Omental fat pad (tissue), 4 donors: Measurements from ENCODE around the gene ING4. TPM values are rescaled to one million over a fixed set of nuclear protein-coding genes. Genes with fewer than 3 reads are reported as not detected.
"Not testable (repeated sequence)": the region's sequence is repeated elsewhere in the genome, so short reads cannot be mapped to it uniquely, and the experiment has no call there.

Source experiments
- ATAC-seq: fragments of 150-250 bp; one replicate; pipeline ENCODE4 v1.9.1; 2016; ENCODE audit warnings: mild to moderate bottlenecking, moderate library complexity; ENCODE audit not compliant: low FRiP score
- DNase-seq: peaks from one replicate; pipeline ENCODE4 v3.0.0-alpha.2; 2019; ENCODE audit warnings: low spot score
- total RNA-seq, 4 donors: library from RNA; depleted of rRNA; stranded (reverse); fragments of >200 nt; gene quantifications; one replicate each; pipeline ENCODE4 v1.1.0, GENCODE V29; 2016
- TF ChIP-seq, protein P1 (sequence below), 3 donors: fragments of 450-650 bp; IDR thresholded peaks; one replicate each; pipeline ENCODE4 v1.5.1; 2016 to 2017; ENCODE audit warnings: antibody characterized with exemption in 3 of 3, mild to moderate bottlenecking in 3 of 3, moderate library complexity in 2 of 3

The ING4 gene
- 10 to 100 TPM in 3 of 4 donors, 1 to 10 TPM in 1; 9.7 to 48.7 (median 24.8) TPM for total RNA-seq

DNA sequence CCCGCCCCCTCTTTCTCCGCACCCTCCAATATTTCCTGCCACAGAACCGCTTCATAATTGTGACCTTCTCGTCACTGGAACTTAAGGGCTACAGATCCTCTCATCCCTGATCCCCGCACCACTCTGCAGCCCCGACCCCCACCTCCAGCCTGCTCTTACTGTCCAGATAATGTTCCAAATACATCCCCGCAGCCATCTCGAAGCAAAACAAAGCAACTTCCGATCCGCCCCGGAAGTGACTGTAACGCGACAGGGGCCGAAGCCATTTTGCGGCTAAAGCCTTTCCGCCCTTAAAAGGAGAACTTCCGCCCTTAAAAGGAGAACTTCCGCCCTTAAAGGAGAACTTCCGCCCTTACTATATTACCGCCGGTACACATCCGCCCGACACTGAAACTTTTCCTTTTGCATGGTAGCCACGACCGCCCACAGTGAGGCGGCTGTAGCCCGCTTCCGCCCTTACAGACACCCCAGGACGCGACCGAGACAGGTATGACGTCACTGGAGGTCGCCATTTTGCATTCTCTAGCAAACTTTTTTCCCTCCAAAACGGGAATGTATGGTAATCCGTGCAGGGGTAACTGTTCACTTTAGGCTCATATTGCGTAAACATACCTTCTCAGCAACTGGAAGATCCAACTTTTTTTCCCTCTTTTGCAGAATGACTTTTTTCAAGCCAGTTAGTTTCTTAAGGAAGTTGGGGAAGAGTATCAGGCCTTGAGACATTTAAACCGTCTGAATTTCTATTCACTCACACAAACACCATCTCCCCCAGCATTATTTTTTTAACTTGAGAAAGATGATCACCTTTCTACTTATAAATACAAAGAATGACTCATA lies at the start of gene ING4:
ING4 (minus strand) TSS at position 214 of the 837 bp plus-strand sequence; CDS start at position 196, 18 bp downstream.
- peak; percentile 93 for DNase-seq
- TF ChIP-seq, protein P1, sequence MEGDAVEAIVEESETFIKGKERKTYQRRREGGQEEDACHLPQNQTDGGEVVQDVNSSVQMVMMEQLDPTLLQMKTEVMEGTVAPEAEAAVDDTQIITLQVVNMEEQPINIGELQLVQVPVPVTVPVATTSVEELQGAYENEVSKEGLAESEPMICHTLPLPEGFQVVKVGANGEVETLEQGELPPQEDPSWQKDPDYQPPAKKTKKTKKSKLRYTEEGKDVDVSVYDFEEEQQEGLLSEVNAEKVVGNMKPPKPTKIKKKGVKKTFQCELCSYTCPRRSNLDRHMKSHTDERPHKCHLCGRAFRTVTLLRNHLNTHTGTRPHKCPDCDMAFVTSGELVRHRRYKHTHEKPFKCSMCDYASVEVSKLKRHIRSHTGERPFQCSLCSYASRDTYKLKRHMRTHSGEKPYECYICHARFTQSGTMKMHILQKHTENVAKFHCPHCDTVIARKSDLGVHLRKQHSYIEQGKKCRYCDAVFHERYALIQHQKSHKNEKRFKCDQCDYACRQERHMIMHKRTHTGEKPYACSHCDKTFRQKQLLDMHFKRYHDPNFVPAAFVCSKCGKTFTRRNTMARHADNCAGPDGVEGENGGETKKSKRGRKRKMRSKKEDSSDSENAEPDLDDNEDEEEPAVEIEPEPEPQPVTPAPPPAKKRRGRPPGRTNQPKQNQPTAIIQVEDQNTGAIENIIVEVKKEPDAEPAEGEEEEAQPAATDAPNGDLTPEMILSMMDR (IDR thresholded peaks at IDR 0.05), result no peak
- peak; percentile 99 for ATAC-seq

- no peak for DNase-seq
- TF ChIP-seq, protein P1 (IDR thresholded peaks at IDR 0.05), result no peak
- no peak for ATAC-seq
Observed at GRCh38 chr12:6708960-6709394, 46.1 kb upstream of the ING4 start.

- not testable (repeated sequence) for DNase-seq
Observed at GRCh38 chr12:6708351-6708750, 45.4 kb upstream of the ING4 start.

DNA sequence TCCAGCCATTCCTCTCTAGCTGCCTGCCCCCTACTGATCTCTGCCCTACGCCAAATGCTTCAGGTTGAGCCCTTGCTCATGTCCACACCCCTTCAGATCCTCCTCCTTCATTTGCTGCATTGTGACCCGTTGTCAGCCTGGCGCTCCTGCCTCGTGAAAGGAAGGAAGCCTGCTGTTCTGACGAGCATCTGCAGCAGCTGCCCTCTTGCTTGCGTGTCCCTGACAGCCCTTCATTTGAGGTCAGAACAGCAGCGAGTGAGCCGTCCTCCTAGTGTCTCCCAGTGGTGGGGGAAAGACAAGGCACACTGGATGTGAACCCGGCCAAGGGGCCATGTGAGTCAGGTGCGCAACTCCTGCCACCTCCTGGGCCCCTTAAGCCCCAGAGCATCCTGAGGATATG lies 40.7 kb upstream of the ING4 start:
- DNase-seq, result no peak
- no peak for ATAC-seq
- TF ChIP-seq, protein P1 (IDR thresholded peaks at IDR 0.05), result no peak

More at GRCh38 chr12:6708351-6708750, 45.4 kb upstream of the ING4 start:
- not testable (repeated sequence) for ATAC-seq

DNA sequence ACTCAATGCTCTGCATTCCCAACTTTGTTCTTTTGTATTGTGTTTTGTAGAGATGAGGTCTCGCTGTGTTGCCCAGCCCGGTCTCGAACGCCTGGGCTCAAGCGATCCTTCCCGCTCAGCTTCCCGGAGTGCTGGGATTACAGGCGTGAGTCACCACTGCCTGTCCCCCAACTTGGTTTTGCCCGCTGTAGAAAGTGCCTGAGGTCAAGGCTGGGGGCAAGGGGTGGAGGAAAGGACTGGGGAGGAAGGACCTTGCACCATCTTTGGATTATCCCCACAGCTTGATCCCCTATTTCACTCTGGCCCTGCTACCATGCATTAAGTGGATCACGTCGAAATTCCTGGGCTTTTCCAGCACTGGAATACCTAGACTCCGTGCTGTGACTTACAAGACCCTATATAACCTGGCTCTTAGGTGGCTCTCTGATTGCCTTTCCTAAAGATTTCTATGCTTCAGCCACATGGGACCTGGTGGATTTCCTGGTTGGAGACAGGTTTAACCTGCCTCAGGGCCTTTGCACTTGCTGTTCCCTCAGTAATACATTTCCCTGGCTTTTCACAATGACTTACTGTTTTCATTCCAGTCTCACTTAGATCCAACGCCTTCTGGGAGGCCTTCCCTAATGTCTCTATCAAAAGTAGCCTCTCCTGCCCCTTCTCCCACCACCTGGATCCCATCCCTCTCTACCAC lies 38.3 kb upstream of the ING4 start:
- no peak for DNase-seq
- TF ChIP-seq, protein P1 (IDR thresholded peaks at IDR 0.05), result no peak
- ATAC-seq, result peak; percentile 18

- TF ChIP-seq, protein P1 (IDR thresholded peaks at IDR 0.05), result no peak
- peak; percentile 83 for ATAC-seq
- no peak for DNase-seq
Observed at GRCh38 chr12:6700646-6701051, 37.7 kb upstream of the ING4 start, which contains the start of gene PIANP. Gene PIANP (minus strand): TSS chr12:6700815. CDS start chr12:6698061, 2,754 bp downstream.

DNA sequence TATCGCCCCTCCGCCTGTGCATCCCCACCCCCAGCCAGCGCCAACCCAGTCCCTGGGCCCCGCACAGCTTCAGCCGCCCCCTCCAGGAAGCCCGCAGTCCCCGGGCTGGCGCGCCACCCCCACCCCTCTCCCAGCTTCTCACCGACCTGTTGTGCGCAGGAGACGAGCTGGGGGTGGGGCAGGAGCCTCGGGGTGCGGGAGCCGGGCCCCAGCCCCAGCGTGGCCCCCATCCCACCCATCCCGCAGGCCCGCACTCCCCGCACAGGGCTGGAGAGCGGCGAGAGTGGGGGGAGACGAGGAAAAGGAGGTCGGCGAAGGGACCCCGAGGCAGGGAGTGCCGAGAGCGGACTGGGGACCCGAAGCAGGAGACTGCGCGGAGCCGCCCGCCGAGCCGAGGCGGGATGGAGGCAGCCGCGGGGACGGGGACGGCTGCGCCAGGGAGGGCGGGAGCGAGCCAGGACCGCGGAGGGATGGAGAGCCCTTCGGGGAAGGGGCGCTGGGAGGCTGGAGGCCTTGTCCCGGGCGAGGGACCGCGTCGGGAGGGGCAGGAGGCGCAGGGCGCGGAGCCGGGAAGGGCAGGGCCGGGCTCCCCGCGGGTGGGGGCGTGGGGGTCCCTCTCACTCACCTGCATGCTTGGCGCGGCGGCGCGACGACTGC lies 37.2 kb upstream of the ING4 start:
- DNase-seq (no peak), ATAC-seq (peak; percentile 24)
- TF ChIP-seq, protein P1 (IDR thresholded peaks at IDR 0.05), result no peak
